Activated naive CD4-positive, alpha-beta T cell treated with anti-CD3 and anti-CD28 coated beads, Interleukin-2, amount 50 U/mL, for 24 hours (primary cell): Measurements from ENCODE around the gene STIM2.
A peak's percentile ranks its signal among the peaks of the same experiment; 100 is the strongest.

Source experiments
- H3K27ac Mint-ChIP-seq: one replicate; pipeline ENCODE4 v1.8.0; 2021; ENCODE audit warnings: mild to moderate bottlenecking, mixed read lengths
- H3K27me3 Mint-ChIP-seq: one replicate; pipeline ENCODE4 v1.8.0; 2021; ENCODE audit warnings: mixed read lengths
- H3K36me3 Mint-ChIP-seq: one replicate; pipeline ENCODE4 v1.8.0; 2021; ENCODE audit warnings: mixed read lengths
- H3K4me1 Mint-ChIP-seq: one replicate; pipeline ENCODE4 v1.8.0; 2021; ENCODE audit warnings: mixed read lengths
- H3K4me3 Mint-ChIP-seq: one replicate; pipeline ENCODE4 v1.8.0; 2021; ENCODE audit warnings: mild to moderate bottlenecking, mixed read lengths
- H3K9me3 Mint-ChIP-seq: one replicate; pipeline ENCODE4 v1.8.0; 2021; ENCODE audit warnings: mixed read lengths

Gene STIM2

GRCh38 chr4:26937139-26937538, 76.5 kb downstream of the STIM2 start:
- Mint-ChIP-seq H3K27me3 (no peaks in the 10 kb centered on the region), H3K27ac (no peak overlapping the region), H3K4me1 (peaks cover 85% of the 10 kb centered on the region), H3K36me3 (peaks cover 7% of the 10 kb centered on the region), H3K9me3 (no peaks in the 10 kb centered on the region), H3K4me3 (no peak overlapping the region)

GRCh38 chr4:26937567-26937966, 76.9 kb downstream of the STIM2 start:
- Mint-ChIP-seq H3K27ac (no peak overlapping the region), H3K27me3 (no peaks in the 10 kb centered on the region), H3K4me1 (peaks cover 87% of the 10 kb centered on the region), H3K4me3 (no peak overlapping the region), H3K36me3 (peaks cover 10% of the 10 kb centered on the region), H3K9me3 (no peaks in the 10 kb centered on the region)

DNA sequence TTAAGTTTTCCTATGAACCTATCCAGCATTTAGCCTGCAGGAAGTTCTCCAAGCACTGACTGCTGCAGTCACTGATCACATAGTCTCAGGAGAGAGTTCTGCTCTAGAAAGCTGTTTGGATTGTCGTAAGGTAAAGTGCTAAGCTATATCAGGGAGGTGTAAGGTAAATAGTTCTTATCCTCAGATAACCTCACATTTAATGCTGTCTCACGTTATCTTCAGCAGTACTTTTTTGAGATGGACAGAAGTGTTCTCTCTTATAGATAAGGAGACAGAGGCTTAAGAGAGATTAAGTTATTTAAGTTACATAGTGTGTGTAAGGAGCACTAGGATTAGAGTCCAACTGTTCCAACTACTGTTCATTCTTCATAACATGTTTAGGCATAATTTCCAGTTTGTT, 77.9 kb downstream of the STIM2 start:
- Mint-ChIP-seq H3K4me1 (peaks cover 87% of the 10 kb centered on the region), H3K27ac (peak overlapping the region; percentile 66), H3K36me3 (peaks cover 4% of the 10 kb centered on the region), H3K4me3 (no peak overlapping the region), H3K27me3 (no peaks in the 10 kb centered on the region), H3K9me3 (no peaks in the 10 kb centered on the region)

DNA sequence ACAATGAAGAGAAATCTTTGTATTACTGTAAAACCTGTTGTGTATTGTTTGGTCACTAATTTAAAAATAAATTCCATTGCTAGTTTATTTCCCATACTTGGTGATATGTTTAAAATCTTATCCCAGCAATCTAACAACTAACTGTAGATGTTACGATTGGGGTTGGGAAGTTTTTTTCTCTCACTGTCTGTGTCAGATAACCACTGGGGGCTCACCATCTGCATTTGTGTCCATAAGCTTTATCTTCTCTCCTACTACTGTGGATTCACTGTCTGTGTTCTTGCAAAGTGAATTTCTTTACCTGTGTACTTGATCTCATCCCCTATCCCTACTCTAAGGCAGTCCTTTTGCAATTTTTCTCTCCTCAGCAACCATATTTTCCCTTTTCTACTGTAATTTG, 81.3 kb downstream of the STIM2 start:
- H3K4me3 Mint-ChIP-seq = peak overlapping the region; percentile 6
- H3K4me1 Mint-ChIP-seq = peaks cover 86% of the 10 kb centered on the region
- no peak overlapping the region for H3K27ac Mint-ChIP-seq
- no peaks in the 10 kb centered on the region for H3K27me3 Mint-ChIP-seq
- H3K9me3 Mint-ChIP-seq = no peaks in the 10 kb centered on the region
- peaks cover 8% of the 10 kb centered on the region for H3K36me3 Mint-ChIP-seq

DNA sequence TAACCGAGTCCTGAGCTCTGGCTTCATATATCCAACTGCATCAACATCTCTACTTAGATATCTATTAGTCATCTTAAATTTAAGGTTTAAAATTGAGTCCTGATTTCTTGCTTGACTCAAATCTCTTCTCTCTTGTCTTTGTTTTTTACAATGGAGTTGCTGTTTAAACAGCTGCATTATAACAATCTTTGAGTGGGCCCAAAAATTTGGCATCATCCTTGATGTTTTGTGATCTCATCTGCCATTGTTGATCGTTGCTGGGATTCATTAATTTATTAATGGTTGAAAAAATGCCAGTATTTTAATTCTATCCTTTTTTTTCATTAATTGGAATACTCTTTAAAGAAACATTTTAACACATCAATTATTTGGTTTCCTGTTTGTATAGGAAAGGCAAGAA, 82.2 kb downstream of the STIM2 start:
- no peak overlapping the region for H3K4me3 Mint-ChIP-seq
- H3K9me3 Mint-ChIP-seq = no peaks in the 10 kb centered on the region
- peaks cover 9% of the 10 kb centered on the region for H3K36me3 Mint-ChIP-seq
- H3K27ac Mint-ChIP-seq = peak overlapping the region; percentile 66
- peaks cover 79% of the 10 kb centered on the region for H3K4me1 Mint-ChIP-seq
- H3K27me3 Mint-ChIP-seq = no peaks in the 10 kb centered on the region

DNA sequence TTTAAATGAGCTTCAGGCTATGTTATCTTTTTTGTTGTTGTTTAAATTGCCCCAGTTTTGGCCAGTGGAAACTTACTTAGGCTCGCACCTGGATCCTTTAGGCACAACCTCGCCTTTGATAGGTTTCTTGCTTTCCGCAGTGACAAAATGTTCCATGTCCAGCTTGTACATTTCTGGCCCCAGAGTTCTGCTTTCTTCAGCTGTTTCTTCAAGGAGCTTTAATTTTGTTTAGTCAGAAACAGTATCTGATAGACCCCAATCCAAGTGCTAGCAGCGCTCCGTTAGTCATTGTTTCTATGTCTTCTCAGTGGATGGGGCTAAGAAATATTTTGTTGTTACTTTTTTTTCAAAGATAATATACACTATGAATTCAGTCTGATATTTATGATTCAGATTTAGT, 82.8 kb downstream of the STIM2 start:
- Mint-ChIP-seq H3K4me3 (no peak overlapping the region), H3K4me1 (peaks cover 79% of the 10 kb centered on the region), H3K27me3 (no peaks in the 10 kb centered on the region), H3K36me3 (peaks cover 11% of the 10 kb centered on the region), H3K27ac (no peak overlapping the region), H3K9me3 (no peaks in the 10 kb centered on the region)

DNA sequence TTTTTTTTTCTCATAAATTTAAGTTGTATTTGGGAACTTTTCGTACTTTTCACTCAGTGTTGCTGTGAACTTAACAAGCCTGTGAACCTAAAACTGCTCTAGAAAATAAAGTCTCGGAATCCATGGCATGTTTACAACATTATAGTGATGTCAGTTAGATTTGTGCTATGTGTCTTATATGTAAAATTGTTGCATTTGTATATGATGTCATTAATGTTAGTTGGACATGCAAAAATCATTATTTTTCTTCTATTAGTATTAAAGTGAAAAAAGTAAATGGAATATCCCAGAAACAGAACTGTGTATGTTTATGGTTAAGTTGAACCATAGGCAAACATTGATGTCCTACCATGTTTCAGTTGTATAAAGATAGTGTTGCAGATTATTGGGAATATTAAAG, 85.2 kb downstream of the STIM2 start:
- peaks cover 14% of the 10 kb centered on the region for H3K36me3 Mint-ChIP-seq
- no peak overlapping the region for H3K4me3 Mint-ChIP-seq

GRCh38 chr4:26947318-26947717, 86.7 kb downstream of the STIM2 start:
- Mint-ChIP-seq H3K36me3 (peaks cover 13% of the 10 kb centered on the region), H3K27ac (no peak overlapping the region), H3K27me3 (no peaks in the 10 kb centered on the region), H3K9me3 (no peaks in the 10 kb centered on the region), H3K4me3 (no peak overlapping the region), H3K4me1 (peaks cover 59% of the 10 kb centered on the region)

More for the DNA sequence above, 85.2 kb downstream of the STIM2 start:
- Mint-ChIP-seq H3K9me3 (no peaks in the 10 kb centered on the region), H3K4me1 (peaks cover 60% of the 10 kb centered on the region), H3K27ac (no peak overlapping the region), H3K27me3 (no peaks in the 10 kb centered on the region)

GRCh38 chr4:26950446-26950845, 89.8 kb downstream of the STIM2 start:
- no peaks in the 10 kb centered on the region for H3K9me3 Mint-ChIP-seq
- no peak overlapping the region for H3K4me3 Mint-ChIP-seq
- H3K27me3 Mint-ChIP-seq = no peaks in the 10 kb centered on the region
- peaks cover 52% of the 10 kb centered on the region for H3K4me1 Mint-ChIP-seq
- no peak overlapping the region for H3K27ac Mint-ChIP-seq
- H3K36me3 Mint-ChIP-seq = peaks cover 9% of the 10 kb centered on the region

- Mint-ChIP-seq H3K4me1 (peaks cover 56% of the 10 kb centered on the region), H3K36me3 (peaks cover 7% of the 10 kb centered on the region), H3K27ac (no peak overlapping the region)
These were observed 92.2 kb downstream of the STIM2 start for GRCh38 chr4:26952891-26953290.

GRCh38 chr4:26953366-26953765, 92.7 kb downstream of the STIM2 start:
- Mint-ChIP-seq H3K4me3 (no peak overlapping the region), H3K4me1 (peaks cover 55% of the 10 kb centered on the region), H3K27ac (no peak overlapping the region), H3K36me3 (peaks cover 5% of the 10 kb centered on the region), H3K27me3 (no peaks in the 10 kb centered on the region), H3K9me3 (no peaks in the 10 kb centered on the region)

More at GRCh38 chr4:26952891-26953290, 92.2 kb downstream of the STIM2 start:
- Mint-ChIP-seq H3K4me3 (no peak overlapping the region), H3K27me3 (no peaks in the 10 kb centered on the region), H3K9me3 (no peaks in the 10 kb centered on the region)

- no peak overlapping the region for H3K4me3 Mint-ChIP-seq
- H3K36me3 Mint-ChIP-seq = peaks cover 8% of the 10 kb centered on the region
- H3K27ac Mint-ChIP-seq = no peak overlapping the region
- H3K27me3 Mint-ChIP-seq = no peaks in the 10 kb centered on the region
- no peaks in the 10 kb centered on the region for H3K9me3 Mint-ChIP-seq
- peaks cover 61% of the 10 kb centered on the region for H3K4me1 Mint-ChIP-seq
These were observed 93.3 kb downstream of the STIM2 start for GRCh38 chr4:26953770-26954423.

DNA sequence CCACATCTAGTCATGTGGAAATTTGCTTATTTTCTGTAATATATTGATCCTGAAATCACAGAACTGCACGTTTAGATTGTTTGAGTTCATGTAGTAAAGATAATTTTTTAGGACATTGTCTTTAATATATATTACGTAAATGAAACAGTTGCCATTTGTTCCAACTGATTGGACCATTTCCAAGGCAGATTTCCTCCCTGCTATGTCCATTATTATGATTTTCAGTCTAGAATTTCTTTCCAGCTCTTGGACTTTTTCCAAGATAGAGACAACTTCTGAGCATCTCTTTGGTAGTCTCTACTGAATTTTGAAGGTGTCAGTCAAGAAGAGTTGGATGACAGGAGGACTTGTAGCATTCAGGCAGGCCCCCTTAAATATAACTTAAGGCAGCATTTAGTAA, 94.6 kb downstream of the STIM2 start:
- H3K9me3 Mint-ChIP-seq = no peaks in the 10 kb centered on the region
- no peaks in the 10 kb centered on the region for H3K27me3 Mint-ChIP-seq
- no peak overlapping the region for H3K27ac Mint-ChIP-seq
- H3K36me3 Mint-ChIP-seq = peaks cover 9% of the 10 kb centered on the region
- H3K4me1 Mint-ChIP-seq = peaks cover 74% of the 10 kb centered on the region
- H3K4me3 Mint-ChIP-seq = no peak overlapping the region

DNA sequence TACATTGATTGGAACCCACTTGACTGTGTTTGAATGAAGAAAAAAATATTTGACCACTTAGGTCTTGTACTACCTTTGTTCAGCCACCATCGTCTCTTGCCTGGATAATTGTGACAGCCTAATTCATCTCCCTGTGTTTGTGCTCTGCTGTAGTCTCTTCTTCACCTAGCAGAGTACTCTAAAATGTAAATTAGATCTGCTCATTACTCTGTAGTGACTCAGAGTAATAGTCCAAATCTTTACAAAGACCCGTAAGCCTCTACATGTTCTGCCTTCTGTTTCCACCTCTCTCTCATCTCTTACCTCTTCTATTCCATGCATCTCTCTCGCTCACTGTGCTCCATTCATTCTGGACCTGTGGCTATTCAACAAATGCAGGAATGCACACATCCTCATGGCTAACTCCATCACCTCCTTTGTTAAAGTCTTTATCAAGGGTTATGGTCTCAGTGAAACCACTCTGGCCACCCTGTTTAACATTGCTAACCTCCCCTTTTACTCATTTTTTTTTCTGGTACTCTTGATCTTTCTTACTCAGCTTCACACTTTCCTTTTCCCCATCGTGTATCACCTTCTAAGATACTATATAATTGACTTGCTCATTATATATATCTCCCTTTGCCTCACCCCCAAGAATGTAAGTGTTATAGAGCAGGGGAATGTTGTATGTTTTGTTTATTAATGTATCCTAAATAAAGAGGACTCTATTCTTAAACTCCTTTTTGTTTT, 98.4 kb downstream of the STIM2 start:
- Mint-ChIP-seq H3K4me1 (peaks cover 72% of the 10 kb centered on the region), H3K9me3 (no peaks in the 10 kb centered on the region)

DNA sequence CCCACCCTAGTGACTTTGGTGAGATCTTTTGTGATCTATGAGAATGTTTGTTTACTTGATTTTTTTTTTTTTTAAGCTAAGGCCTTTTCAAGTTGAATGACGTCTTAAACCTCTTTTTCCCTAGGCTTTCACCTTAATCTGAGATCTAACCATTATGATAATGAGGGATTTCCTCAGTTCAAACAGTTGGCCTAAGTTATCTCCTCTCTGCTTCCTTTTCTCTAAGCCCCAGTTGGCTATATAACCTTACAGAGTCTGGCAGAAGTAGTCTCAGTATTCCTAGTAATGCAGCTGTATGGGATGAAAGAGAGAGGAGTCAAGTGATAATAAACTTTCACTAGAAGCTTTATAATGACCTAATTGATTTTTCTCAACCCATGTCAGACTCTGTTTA, 99.0 kb downstream of the STIM2 start:
- no peak overlapping the region for H3K27ac Mint-ChIP-seq
- no peak overlapping the region for H3K4me3 Mint-ChIP-seq
- H3K27me3 Mint-ChIP-seq = no peaks in the 10 kb centered on the region
- H3K9me3 Mint-ChIP-seq = no peaks in the 10 kb centered on the region
- peaks cover 15% of the 10 kb centered on the region for H3K36me3 Mint-ChIP-seq
- H3K4me1 Mint-ChIP-seq = peaks cover 77% of the 10 kb centered on the region

More for the DNA sequence above, 98.4 kb downstream of the STIM2 start:
- peak overlapping the region; percentile 0 for H3K4me3 Mint-ChIP-seq
- H3K36me3 Mint-ChIP-seq = peaks cover 14% of the 10 kb centered on the region
- H3K27ac Mint-ChIP-seq = peak overlapping the region; percentile 60
- no peaks in the 10 kb centered on the region for H3K27me3 Mint-ChIP-seq

DNA sequence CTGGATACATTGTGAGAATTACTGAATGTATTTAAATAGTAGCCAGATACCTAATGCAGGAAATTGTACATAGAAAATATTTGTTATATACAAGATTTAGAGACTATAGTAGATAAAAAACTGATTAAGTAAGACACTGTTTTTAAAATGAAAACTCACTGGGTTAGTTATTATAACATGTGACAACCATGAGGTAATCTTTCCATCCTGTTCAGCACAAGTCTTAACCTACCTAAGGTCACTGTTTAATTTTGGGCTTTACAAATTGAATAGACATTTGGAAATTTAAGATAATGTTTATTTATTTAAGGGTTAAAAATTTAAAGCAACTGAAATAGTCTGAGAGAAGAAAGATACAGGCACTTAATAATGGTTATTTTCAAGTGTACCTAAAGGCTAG, 102.1 kb downstream of the STIM2 start:
- Mint-ChIP-seq H3K9me3 (no peaks in the 10 kb centered on the region), H3K4me1 (peaks cover 82% of the 10 kb centered on the region), H3K27me3 (no peaks in the 10 kb centered on the region), H3K36me3 (peaks cover 24% of the 10 kb centered on the region), H3K4me3 (no peak overlapping the region), H3K27ac (no peak overlapping the region)
